ENCODE measurements around the gene ISCU. TPM values are rescaled to one million over a fixed set of nuclear protein-coding genes. Genes with fewer than 3 reads are reported as not detected.

The ISCU gene
- total and polyA plus RNA-seq, 8 donors: 83.3 to 256 (median 165) TPM

- intact Hi-C loops (cut with DNase I; ENCODE audit: low total_unique reads): no loop called here
- WGBS, 5 donors: 83 to 93% (median 90%) methylated on average over 3 of the region's 3 CpGs
- H3K36me3 ChIP-seq: peaks cover 63 to 93% (median 79%) of the 10 kb centered on the region in 4 donors
These were observed 18.7 kb upstream of the ISCU start for GRCh38 chr12:108543652-108544051.

GRCh38 chr12:108547686-108548085, 14.7 kb upstream of the ISCU start:
- 78 to 90% (median 87%) methylated on average over 9 of the region's 9 CpGs for WGBS, 5 donors
- no peak overlapping the region for H3K27ac ChIP-seq

More at GRCh38 chr12:108543652-108544051, 18.7 kb upstream of the ISCU start:
- Histone ChIP-seq H3K27me3 (no peaks in the 10 kb centered on the region), H3K27ac (no peak overlapping the region), H3K9me3 (no peaks in the 10 kb centered on the region), H3K4me3 (no peak overlapping the region), H3K4me1 (peaks cover 0 to 33% (median 9%) of the 10 kb centered on the region in 4 donors)
- DNase-seq: no peak
- TF ChIP-seq EP300 (IDR thresholded peaks at IDR 0.05) (no peak), POLR2AphosphoS5 (IDR thresholded peaks at IDR 0.05) (no peak), CTCF (IDR thresholded peaks at IDR 0.05) (no peak), POLR2A (IDR thresholded peaks at IDR 0.05) (no peak)

GRCh38 chr12:108548954-108549521, 13.4 kb upstream of the ISCU start:
- Histone ChIP-seq H3K4me3 (no peak overlapping the region), H3K36me3 (peaks cover 44 to 53% (median 51%) of the 10 kb centered on the region in 4 donors), H3K4me1 (peaks cover 0 to 48% (median 19%) of the 10 kb centered on the region in 4 donors), H3K27me3 (no peaks in the 10 kb centered on the region), H3K9me3 (no peaks in the 10 kb centered on the region), H3K27ac (no peak overlapping the region)
- TF ChIP-seq CTCF (IDR thresholded peaks at IDR 0.05): no peak
- TF ChIP-seq EP300 (IDR thresholded peaks at IDR 0.05): no peak
- no peak for TF ChIP-seq POLR2A (IDR thresholded peaks at IDR 0.05)
- TF ChIP-seq POLR2AphosphoS5 (IDR thresholded peaks at IDR 0.05): no peak
- WGBS, 5 donors: 64 to 76% (median 67%) methylated on average over 7 of the region's 7 CpGs
- intact Hi-C loops (cut with DNase I; ENCODE audit: low total_unique reads): no loop called here
- no peak for DNase-seq

More at GRCh38 chr12:108547686-108548085, 14.7 kb upstream of the ISCU start:
- Histone ChIP-seq H3K9me3 (no peaks in the 10 kb centered on the region), H3K36me3 (peaks cover 56 to 66% (median 65%) of the 10 kb centered on the region in 4 donors), H3K4me3 (no peak overlapping the region), H3K4me1 (peaks cover 0 to 34% (median 15%) of the 10 kb centered on the region in 4 donors), H3K27me3 (no peaks in the 10 kb centered on the region)
- no peak for DNase-seq
- intact Hi-C loops (cut with DNase I; ENCODE audit: low total_unique reads): no loop called here
- TF ChIP-seq EP300 (IDR thresholded peaks at IDR 0.05) (no peak), POLR2A (IDR thresholded peaks at IDR 0.05) (no peak), POLR2AphosphoS5 (IDR thresholded peaks at IDR 0.05) (no peak), CTCF (IDR thresholded peaks at IDR 0.05) (no peak)

- Histone ChIP-seq H3K27me3 (no peaks in the 10 kb centered on the region), H3K27ac (no peak overlapping the region), H3K9me3 (no peaks in the 10 kb centered on the region), H3K36me3 (peaks cover 19 to 35% (median 33%) of the 10 kb centered on the region in 4 donors), H3K4me3 (no peak overlapping the region), H3K4me1 (peaks cover 5 to 72% (median 36%) of the 10 kb centered on the region in 4 donors)
- TF ChIP-seq POLR2AphosphoS5 (IDR thresholded peaks at IDR 0.05) (no peak), CTCF (IDR thresholded peaks at IDR 0.05) (no peak), EP300 (IDR thresholded peaks at IDR 0.05) (no peak), POLR2A (IDR thresholded peaks at IDR 0.05) (no peak)
- intact Hi-C loops (cut with DNase I; ENCODE audit: low total_unique reads): no loop called here
- no peak for DNase-seq
- 71 to 85% (median 79%) methylated on average over 5 of the region's 5 CpGs for WGBS, 5 donors
These were observed 10.9 kb upstream of the ISCU start for GRCh38 chr12:108551535-108551934.

Data from stomach (tissue), 9 donors.